ENCODE data around the gene WDR45. TPM values are rescaled to one million over a fixed set of nuclear protein-coding genes. Genes with fewer than 3 reads are reported as not detected.

Gene WDR45
- total RNA-seq, 1 donor from 2014 or later: 46.4 TPM

DNA sequence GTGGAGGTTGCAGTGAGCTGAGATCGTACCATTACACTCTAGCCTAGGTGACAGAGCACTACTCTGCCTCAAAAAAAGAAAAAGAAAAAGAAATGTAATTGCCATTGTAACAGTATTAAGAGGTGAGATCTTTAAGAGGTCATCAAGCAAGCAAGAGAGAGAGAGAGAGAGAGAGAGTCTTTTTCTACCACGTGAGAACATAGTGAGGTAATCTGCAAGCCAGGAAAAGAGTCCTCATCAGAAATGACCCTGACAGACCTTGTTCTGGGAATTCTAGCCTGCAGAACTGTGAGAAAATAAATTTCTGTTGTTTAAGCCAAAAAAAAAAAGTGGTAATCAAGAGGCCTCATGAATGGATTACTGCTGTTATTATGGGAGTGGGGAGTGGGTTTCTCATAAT, 29.0 kb upstream of the WDR45 start:
- TF ChIP-seq, protein P1, sequence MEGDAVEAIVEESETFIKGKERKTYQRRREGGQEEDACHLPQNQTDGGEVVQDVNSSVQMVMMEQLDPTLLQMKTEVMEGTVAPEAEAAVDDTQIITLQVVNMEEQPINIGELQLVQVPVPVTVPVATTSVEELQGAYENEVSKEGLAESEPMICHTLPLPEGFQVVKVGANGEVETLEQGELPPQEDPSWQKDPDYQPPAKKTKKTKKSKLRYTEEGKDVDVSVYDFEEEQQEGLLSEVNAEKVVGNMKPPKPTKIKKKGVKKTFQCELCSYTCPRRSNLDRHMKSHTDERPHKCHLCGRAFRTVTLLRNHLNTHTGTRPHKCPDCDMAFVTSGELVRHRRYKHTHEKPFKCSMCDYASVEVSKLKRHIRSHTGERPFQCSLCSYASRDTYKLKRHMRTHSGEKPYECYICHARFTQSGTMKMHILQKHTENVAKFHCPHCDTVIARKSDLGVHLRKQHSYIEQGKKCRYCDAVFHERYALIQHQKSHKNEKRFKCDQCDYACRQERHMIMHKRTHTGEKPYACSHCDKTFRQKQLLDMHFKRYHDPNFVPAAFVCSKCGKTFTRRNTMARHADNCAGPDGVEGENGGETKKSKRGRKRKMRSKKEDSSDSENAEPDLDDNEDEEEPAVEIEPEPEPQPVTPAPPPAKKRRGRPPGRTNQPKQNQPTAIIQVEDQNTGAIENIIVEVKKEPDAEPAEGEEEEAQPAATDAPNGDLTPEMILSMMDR (IDR thresholded peaks at IDR 0.05; ENCODE audit: unreplicated experiment): no peak
- Mint-ChIP-seq H3K27ac (ENCODE audit: unreplicated experiment) (no peak overlapping the region), H3K4me1 (ENCODE audit: unreplicated experiment) (no peaks in the 10 kb centered on the region), H3K9me3 (ENCODE audit: unreplicated experiment) (no peaks in the 10 kb centered on the region), H3K4me3 (ENCODE audit: unreplicated experiment) (no peak overlapping the region), H3K27me3 (ENCODE audit: unreplicated experiment) (no peaks in the 10 kb centered on the region), H3K36me3 (ENCODE audit: low read depth, unreplicated experiment) (peaks cover 9% of the 10 kb centered on the region)
- no peak for DNase-seq (ENCODE audit: low spot score)

- no peak overlapping the region for H3K27ac Mint-ChIP-seq (ENCODE audit: unreplicated experiment)
- H3K4me3 Mint-ChIP-seq (ENCODE audit: unreplicated experiment): no peak overlapping the region
These were observed 27.2 kb upstream of the WDR45 start for GRCh38 chrX:49106930-49107329.

GRCh38 chrX:49106296-49106695, 26.6 kb upstream of the WDR45 start:
- Mint-ChIP-seq H3K36me3 (ENCODE audit: low read depth, unreplicated experiment) (peaks cover 6% of the 10 kb centered on the region), H3K4me1 (ENCODE audit: unreplicated experiment) (no peaks in the 10 kb centered on the region), H3K27me3 (ENCODE audit: unreplicated experiment) (peaks cover 2% of the 10 kb centered on the region), H3K9me3 (ENCODE audit: unreplicated experiment) (no peaks in the 10 kb centered on the region), H3K4me3 (ENCODE audit: unreplicated experiment) (no peak overlapping the region), H3K27ac (ENCODE audit: unreplicated experiment) (no peak overlapping the region)
- DNase-seq (ENCODE audit: low spot score): no peak
- TF ChIP-seq, protein P1 (IDR thresholded peaks at IDR 0.05; ENCODE audit: unreplicated experiment): no peak

More at GRCh38 chrX:49106930-49107329, 27.2 kb upstream of the WDR45 start:
- no peaks in the 10 kb centered on the region for H3K9me3 Mint-ChIP-seq (ENCODE audit: unreplicated experiment)
- TF ChIP-seq, protein P1 (IDR thresholded peaks at IDR 0.05; ENCODE audit: unreplicated experiment): no peak
- peaks cover under 1% of the 10 kb centered on the region for H3K27me3 Mint-ChIP-seq (ENCODE audit: unreplicated experiment)
- peaks cover 6% of the 10 kb centered on the region for H3K36me3 Mint-ChIP-seq (ENCODE audit: low read depth, unreplicated experiment)
- DNase-seq (ENCODE audit: low spot score): peak; percentile 7
- no peaks in the 10 kb centered on the region for H3K4me1 Mint-ChIP-seq (ENCODE audit: unreplicated experiment)

GRCh38 chrX:49103637-49104036, 23.9 kb upstream of the WDR45 start:
- H3K4me3 Mint-ChIP-seq (ENCODE audit: unreplicated experiment): no peak overlapping the region
- TF ChIP-seq, protein P1 (IDR thresholded peaks at IDR 0.05; ENCODE audit: unreplicated experiment): no peak
- H3K27me3 Mint-ChIP-seq (ENCODE audit: unreplicated experiment): peaks cover 2% of the 10 kb centered on the region
- H3K9me3 Mint-ChIP-seq (ENCODE audit: unreplicated experiment): no peaks in the 10 kb centered on the region
- no peak for DNase-seq (ENCODE audit: low spot score)
- H3K36me3 Mint-ChIP-seq (ENCODE audit: low read depth, unreplicated experiment): no peaks in the 10 kb centered on the region
- H3K27ac Mint-ChIP-seq (ENCODE audit: unreplicated experiment): no peak overlapping the region
- no peaks in the 10 kb centered on the region for H3K4me1 Mint-ChIP-seq (ENCODE audit: unreplicated experiment)

DNA sequence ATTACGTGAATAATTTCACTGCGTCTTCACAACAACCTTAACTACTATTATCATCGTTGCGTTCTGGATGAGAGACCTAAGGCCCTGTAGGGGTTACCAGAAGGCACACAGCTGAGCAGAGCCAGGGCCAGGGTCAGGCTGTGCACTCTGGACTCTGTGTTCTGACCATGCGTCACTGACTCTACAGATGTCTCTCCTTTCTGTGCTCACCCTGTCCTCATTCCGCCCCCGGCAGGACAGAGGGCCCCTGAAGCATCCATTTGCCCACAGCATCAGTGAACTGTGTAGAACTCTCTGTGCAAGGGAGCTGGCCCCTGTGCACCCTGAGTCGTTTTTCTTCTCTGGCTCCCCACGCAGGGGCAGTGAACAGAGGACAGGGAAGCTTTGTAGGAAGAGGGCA, 22.5 kb upstream of the WDR45 start:
- TF ChIP-seq, protein P1 (IDR thresholded peaks at IDR 0.05; ENCODE audit: unreplicated experiment): no peak

More for the DNA sequence above, 22.5 kb upstream of the WDR45 start:
- no peaks in the 10 kb centered on the region for H3K36me3 Mint-ChIP-seq (ENCODE audit: low read depth, unreplicated experiment)
- no peaks in the 10 kb centered on the region for H3K9me3 Mint-ChIP-seq (ENCODE audit: unreplicated experiment)
- no peaks in the 10 kb centered on the region for H3K4me1 Mint-ChIP-seq (ENCODE audit: unreplicated experiment)
- H3K27ac Mint-ChIP-seq (ENCODE audit: unreplicated experiment): no peak overlapping the region
- H3K27me3 Mint-ChIP-seq (ENCODE audit: unreplicated experiment): peaks cover 2% of the 10 kb centered on the region
- no peak overlapping the region for H3K4me3 Mint-ChIP-seq (ENCODE audit: unreplicated experiment)
- no peak for DNase-seq (ENCODE audit: low spot score)

All from endothelial cell (in vitro differentiated cells).